K562 (cell line): ENCODE data around the gene UBR4. TPM values are rescaled to one million over a fixed set of nuclear protein-coding genes. Genes with fewer than 3 reads are reported as not detected.

Source experiments
- ETS2 ChIP-seq: IDR thresholded peaks from 2 replicates; pipeline ENCODE4 v1.6.1; 2016; ENCODE audit warnings: borderline replicate concordance, missing genetic modification characterization, mild to moderate bottlenecking, moderate library complexity, missing compliant biosample characterization; ENCODE audit not compliant: poor library complexity, severe bottlenecking
- HDAC2 ChIP-seq: fragments of 450-650 bp; IDR thresholded peaks from 2 replicates; pipeline ENCODE4 v1.6.1; 2016; ENCODE audit warnings: mild to moderate bottlenecking
- MITF ChIP-seq: IDR thresholded peaks from 2 replicates; pipeline ENCODE4 v1.6.1; 2014; ENCODE audit warnings: antibody characterized with exemption
- NELFE ChIP-seq: IDR thresholded peaks from 2 replicates; pipeline ENCODE4 v1.6.1; 2011; ENCODE audit warnings: mild to moderate bottlenecking; ENCODE audit not compliant: insufficient read depth, insufficient read length
- SIRT6 ChIP-seq: IDR thresholded peaks from one replicate; pipeline ENCODE4 v1.6.1; 2012; ENCODE audit warnings: low read depth, mild to moderate bottlenecking, control low read depth, inconsistent platforms, low read length, moderate library complexity
- SPI1 ChIP-seq: IDR thresholded peaks from 2 replicates; pipeline ENCODE4 v1.6.1; 2011; ENCODE audit warnings: low read depth, low read length, control low read depth, borderline replicate concordance
- ZNF217 ChIP-seq: sonication (generic); formaldehyde crosslinking; IDR thresholded peaks from 2 replicates; pipeline ENCODE4 v1.8.0; 2022; ENCODE audit warnings: mild to moderate bottlenecking, missing genetic modification reagents
- ZNF561 ChIP-seq: fragments of 450-650 bp; formaldehyde crosslinking; conservative IDR thresholded peaks from 2 replicates; pipeline ENCODE4 v1.4.0; 2020; ENCODE audit warnings: mild to moderate bottlenecking, moderate library complexity
- polyA plus RNA-seq, 8 experiments: library from polyadenylated mRNA; depleted of rRNA in 4 of 8; stranded (reverse) in 5 of 8; unstranded in 3 of 8; fragments of >200 nt; fragmentation: Nextera tagmentation in 2 of 8; fragmentation: Illumina TruSeq in 1 of 8; extraction: Ambion mirVana in 2 of 8; extraction: Trizol in 1 of 8; gene quantifications; 2 replicates each; pipeline versions ENCODE4 v1.2.1 to v1.2.3, GENCODE V29; 2011 to 2014; ENCODE audit warnings: inconsistent platforms in 1 of 8, missing spikeins in 1 of 8
- total RNA-seq, 7 experiments: library from RNA; depleted of rRNA in 6 of 7; stranded (reverse); fragments of >200 nt in 6 of 7; fragmentation: Illumina TruSeq in 2 of 7; extraction: Trizol in 2 of 7; gene quantifications; 2 replicates each; pipeline versions ENCODE4 v1.2.1 to v1.2.3, GENCODE V29; 2011 to 2021; ENCODE audit warnings: low replicate concordance in 1 of 7
- TF ChIP-seq, protein P1 (sequence below): fragments of 450-650 bp; IDR thresholded peaks from 2 replicates; pipeline ENCODE4 v1.6.1; 2016; ENCODE audit warnings: mild to moderate bottlenecking, moderate library complexity

The UBR4 gene
- total and polyA plus RNA-seq, 9 of the 15 experiments (the other 6 are each of a cell fraction or from before 2014, with no cell fraction given): 55.4 to 277 (median 123) TPM

DNA sequence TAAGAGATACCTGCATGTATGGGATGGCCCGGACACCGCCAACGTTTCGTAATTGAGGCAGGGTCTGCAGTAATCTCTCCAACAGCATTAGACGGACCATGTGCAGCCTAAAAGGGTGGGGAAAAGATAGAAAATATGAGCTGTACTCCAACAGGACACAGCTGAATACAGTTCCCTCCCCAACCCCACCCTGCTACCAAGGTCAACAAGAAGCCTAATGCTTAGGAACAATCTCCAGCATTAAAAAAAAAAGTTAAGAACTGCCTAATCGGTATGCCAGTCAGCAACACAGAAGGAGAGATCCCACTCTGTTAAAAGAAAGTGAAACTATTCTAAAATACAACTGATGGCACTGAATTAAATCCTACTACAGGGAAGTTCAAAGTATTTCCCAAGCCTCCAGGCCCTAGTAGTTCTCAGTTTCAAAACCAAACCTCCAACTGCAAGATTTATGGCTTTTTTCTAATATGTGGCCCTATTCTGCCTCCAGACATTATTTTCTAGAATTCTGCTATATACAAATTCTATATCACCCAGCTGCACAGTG is 81.0 kb downstream of the UBR4 start (continued):
- TF ChIP-seq, protein P1, sequence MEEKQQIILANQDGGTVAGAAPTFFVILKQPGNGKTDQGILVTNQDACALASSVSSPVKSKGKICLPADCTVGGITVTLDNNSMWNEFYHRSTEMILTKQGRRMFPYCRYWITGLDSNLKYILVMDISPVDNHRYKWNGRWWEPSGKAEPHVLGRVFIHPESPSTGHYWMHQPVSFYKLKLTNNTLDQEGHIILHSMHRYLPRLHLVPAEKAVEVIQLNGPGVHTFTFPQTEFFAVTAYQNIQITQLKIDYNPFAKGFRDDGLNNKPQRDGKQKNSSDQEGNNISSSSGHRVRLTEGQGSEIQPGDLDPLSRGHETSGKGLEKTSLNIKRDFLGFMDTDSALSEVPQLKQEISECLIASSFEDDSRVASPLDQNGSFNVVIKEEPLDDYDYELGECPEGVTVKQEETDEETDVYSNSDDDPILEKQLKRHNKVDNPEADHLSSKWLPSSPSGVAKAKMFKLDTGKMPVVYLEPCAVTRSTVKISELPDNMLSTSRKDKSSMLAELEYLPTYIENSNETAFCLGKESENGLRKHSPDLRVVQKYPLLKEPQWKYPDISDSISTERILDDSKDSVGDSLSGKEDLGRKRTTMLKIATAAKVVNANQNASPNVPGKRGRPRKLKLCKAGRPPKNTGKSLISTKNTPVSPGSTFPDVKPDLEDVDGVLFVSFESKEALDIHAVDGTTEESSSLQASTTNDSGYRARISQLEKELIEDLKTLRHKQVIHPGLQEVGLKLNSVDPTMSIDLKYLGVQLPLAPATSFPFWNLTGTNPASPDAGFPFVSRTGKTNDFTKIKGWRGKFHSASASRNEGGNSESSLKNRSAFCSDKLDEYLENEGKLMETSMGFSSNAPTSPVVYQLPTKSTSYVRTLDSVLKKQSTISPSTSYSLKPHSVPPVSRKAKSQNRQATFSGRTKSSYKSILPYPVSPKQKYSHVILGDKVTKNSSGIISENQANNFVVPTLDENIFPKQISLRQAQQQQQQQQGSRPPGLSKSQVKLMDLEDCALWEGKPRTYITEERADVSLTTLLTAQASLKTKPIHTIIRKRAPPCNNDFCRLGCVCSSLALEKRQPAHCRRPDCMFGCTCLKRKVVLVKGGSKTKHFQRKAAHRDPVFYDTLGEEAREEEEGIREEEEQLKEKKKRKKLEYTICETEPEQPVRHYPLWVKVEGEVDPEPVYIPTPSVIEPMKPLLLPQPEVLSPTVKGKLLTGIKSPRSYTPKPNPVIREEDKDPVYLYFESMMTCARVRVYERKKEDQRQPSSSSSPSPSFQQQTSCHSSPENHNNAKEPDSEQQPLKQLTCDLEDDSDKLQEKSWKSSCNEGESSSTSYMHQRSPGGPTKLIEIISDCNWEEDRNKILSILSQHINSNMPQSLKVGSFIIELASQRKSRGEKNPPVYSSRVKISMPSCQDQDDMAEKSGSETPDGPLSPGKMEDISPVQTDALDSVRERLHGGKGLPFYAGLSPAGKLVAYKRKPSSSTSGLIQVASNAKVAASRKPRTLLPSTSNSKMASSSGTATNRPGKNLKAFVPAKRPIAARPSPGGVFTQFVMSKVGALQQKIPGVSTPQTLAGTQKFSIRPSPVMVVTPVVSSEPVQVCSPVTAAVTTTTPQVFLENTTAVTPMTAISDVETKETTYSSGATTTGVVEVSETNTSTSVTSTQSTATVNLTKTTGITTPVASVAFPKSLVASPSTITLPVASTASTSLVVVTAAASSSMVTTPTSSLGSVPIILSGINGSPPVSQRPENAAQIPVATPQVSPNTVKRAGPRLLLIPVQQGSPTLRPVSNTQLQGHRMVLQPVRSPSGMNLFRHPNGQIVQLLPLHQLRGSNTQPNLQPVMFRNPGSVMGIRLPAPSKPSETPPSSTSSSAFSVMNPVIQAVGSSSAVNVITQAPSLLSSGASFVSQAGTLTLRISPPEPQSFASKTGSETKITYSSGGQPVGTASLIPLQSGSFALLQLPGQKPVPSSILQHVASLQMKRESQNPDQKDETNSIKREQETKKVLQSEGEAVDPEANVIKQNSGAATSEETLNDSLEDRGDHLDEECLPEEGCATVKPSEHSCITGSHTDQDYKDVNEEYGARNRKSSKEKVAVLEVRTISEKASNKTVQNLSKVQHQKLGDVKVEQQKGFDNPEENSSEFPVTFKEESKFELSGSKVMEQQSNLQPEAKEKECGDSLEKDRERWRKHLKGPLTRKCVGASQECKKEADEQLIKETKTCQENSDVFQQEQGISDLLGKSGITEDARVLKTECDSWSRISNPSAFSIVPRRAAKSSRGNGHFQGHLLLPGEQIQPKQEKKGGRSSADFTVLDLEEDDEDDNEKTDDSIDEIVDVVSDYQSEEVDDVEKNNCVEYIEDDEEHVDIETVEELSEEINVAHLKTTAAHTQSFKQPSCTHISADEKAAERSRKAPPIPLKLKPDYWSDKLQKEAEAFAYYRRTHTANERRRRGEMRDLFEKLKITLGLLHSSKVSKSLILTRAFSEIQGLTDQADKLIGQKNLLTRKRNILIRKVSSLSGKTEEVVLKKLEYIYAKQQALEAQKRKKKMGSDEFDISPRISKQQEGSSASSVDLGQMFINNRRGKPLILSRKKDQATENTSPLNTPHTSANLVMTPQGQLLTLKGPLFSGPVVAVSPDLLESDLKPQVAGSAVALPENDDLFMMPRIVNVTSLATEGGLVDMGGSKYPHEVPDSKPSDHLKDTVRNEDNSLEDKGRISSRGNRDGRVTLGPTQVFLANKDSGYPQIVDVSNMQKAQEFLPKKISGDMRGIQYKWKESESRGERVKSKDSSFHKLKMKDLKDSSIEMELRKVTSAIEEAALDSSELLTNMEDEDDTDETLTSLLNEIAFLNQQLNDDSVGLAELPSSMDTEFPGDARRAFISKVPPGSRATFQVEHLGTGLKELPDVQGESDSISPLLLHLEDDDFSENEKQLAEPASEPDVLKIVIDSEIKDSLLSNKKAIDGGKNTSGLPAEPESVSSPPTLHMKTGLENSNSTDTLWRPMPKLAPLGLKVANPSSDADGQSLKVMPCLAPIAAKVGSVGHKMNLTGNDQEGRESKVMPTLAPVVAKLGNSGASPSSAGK: no peak
- no peak for TF ChIP-seq ZNF217 (CRISPR knock-in tag)
- no peak for TF ChIP-seq ZNF561 (CRISPR knock-in tag)
- no peak for TF ChIP-seq NELFE
- TF ChIP-seq ETS2: no peak
- no peak for TF ChIP-seq HDAC2
- TF ChIP-seq SIRT6: no peak
- no peak for TF ChIP-seq SPI1
- no peak for TF ChIP-seq MITF
